Uterus (tissue), 2 donors: Measurements from ENCODE around the gene LGMN.

ENCODE experiments used
- POLR2A ChIP-seq, 2 donors: fragments of 450-650 bp; IDR thresholded peaks; one replicate each; pipeline ENCODE4 v1.6.1; 2016; ENCODE audit warnings: antibody characterized with exemption in 2 of 2, mild to moderate bottlenecking in 1 of 2, moderate library complexity in 1 of 2
- TF ChIP-seq, protein P1 (sequence below), 4 experiments: fragments of 200-600 bp in 2 of 4; fragments of 450-650 bp in 2 of 4; sonication (generic) in 2 of 4; IDR thresholded peaks; one replicate each; pipeline ENCODE4 v1.5.1; 2016 to 2019; ENCODE audit warnings: antibody characterized with exemption in 4 of 4, mild to moderate bottlenecking in 2 of 4, moderate library complexity in 1 of 4

DNA sequence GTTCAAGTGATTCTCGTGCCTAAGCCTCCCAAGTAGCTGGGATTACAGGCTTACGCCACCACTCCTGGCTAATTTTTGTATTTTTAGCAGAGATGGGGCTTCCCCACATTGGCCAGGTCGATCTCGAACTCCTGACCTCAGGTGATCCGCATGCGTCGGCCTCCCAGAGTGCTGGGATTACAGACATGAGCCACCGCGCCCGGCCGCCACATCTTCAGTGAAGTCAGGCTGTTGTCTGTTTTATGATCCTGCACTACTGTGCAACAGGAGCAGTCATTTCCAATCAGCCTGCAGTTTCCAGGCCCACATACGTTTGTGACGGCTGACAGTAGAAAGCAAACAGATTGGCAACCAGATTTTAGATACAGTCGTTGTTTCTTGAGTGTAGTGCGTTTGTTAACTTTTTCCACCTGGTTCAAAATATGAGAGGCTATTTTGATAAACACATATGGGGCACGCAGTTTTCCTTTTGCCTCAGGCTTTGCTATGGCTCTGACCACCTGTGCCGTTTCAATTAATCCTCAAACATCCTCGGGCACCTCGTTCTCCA, 74.8 kb downstream of the LGMN start:
- TF ChIP-seq, protein P1, sequence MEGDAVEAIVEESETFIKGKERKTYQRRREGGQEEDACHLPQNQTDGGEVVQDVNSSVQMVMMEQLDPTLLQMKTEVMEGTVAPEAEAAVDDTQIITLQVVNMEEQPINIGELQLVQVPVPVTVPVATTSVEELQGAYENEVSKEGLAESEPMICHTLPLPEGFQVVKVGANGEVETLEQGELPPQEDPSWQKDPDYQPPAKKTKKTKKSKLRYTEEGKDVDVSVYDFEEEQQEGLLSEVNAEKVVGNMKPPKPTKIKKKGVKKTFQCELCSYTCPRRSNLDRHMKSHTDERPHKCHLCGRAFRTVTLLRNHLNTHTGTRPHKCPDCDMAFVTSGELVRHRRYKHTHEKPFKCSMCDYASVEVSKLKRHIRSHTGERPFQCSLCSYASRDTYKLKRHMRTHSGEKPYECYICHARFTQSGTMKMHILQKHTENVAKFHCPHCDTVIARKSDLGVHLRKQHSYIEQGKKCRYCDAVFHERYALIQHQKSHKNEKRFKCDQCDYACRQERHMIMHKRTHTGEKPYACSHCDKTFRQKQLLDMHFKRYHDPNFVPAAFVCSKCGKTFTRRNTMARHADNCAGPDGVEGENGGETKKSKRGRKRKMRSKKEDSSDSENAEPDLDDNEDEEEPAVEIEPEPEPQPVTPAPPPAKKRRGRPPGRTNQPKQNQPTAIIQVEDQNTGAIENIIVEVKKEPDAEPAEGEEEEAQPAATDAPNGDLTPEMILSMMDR (IDR thresholded peaks at IDR 0.05): no peak
- no peak for TF ChIP-seq POLR2A (IDR thresholded peaks at IDR 0.05)
